ENCODE measurements around the gene OR8H3.
"Not testable (repeated sequence)": the region's sequence is repeated elsewhere in the genome, so short reads cannot be mapped to it uniquely, and the experiment has no call there.

The OR8H3 gene

GRCh38 chr11:56122073-56122472 is at the start of gene OR8H3:
Gene OR8H3 (plus strand): TSS chr11:56122373. CDS start chr11:56122373, 0 bp downstream.
- DNase-seq (ENCODE audit: low read depth in 1 of 2, low spot score in 1 of 2): no peak

GRCh38 chr11:56089697-56090096 is 32.5 kb upstream of the OR8H3 start:
- DNase-seq (ENCODE audit: low read depth in 1 of 2, low spot score in 1 of 2): no peak

GRCh38 chr11:56093008-56093407 is 29.2 kb upstream of the OR8H3 start, which contains the start of gene OR8I2:
Gene OR8I2 (plus strand): TSS chr11:56093308. CDS start chr11:56093308, 0 bp downstream.
- no peak for DNase-seq (ENCODE audit: low read depth in 1 of 2, low spot score in 1 of 2)

GRCh38 chr11:56103210-56103737 is 18.9 kb upstream of the OR8H3 start, which contains the start of gene OR8H2:
Gene OR8H2 (plus strand): TSS chr11:56103687. CDS start chr11:56105043, 1,356 bp downstream.
- no peak for DNase-seq (ENCODE audit: low read depth in 1 of 2, low spot score in 1 of 2)

GRCh38 chr11:56140151-56140661 is 18.0 kb downstream of the OR8H3 start, which contains the start of gene OR8J3:
Gene OR8J3 (minus strand): TSS chr11:56140201. CDS start chr11:56137718, 2,483 bp downstream.
- no peak for DNase-seq (ENCODE audit: low read depth in 1 of 2, low spot score in 1 of 2)

- not testable (repeated sequence) for DNase-seq (ENCODE audit: low read depth in 1 of 2, low spot score in 1 of 2)
Observed at GRCh38 chr11:56143681-56144080, 21.5 kb downstream of the OR8H3 start.

GRCh38 chr11:56151376-56151775 is 29.2 kb downstream of the OR8H3 start:
- DNase-seq (ENCODE audit: low read depth in 1 of 2, low spot score in 1 of 2): no peak

- no peak for DNase-seq (ENCODE audit: low read depth in 1 of 2, low spot score in 1 of 2)
Observed at GRCh38 chr11:56152333-56152732, 30.2 kb downstream of the OR8H3 start.

- no peak for DNase-seq (ENCODE audit: low read depth in 1 of 2, low spot score in 1 of 2)
Observed at GRCh38 chr11:56160217-56160616, 38.0 kb downstream of the OR8H3 start, which contains the start of gene OR8K5. Gene OR8K5 (minus strand): TSS chr11:56160317. CDS start chr11:56160317, 0 bp downstream.

GRCh38 chr11:56163804-56164203 is 41.6 kb downstream of the OR8H3 start:
- DNase-seq (ENCODE audit: low read depth in 1 of 2, low spot score in 1 of 2): no peak

- no peak for DNase-seq (ENCODE audit: low read depth in 1 of 2, low spot score in 1 of 2)
Observed at GRCh38 chr11:56172256-56172830, 50.2 kb downstream of the OR8H3 start.
